CD4-positive, alpha-beta T cell treated with Interleukin-12 subunit alpha and Interleukin-12 subunit beta, for 1 hour (primary cell): ENCODE measurements around the gene USH2A.

Source experiments
- DNase-seq: peaks from one replicate; pipeline ENCODE4 v3.0.0-alpha.2; 2020

The USH2A gene

GRCh38 chr1:215761446-215761845 lies 661.8 kb downstream of the USH2A start:
- no peak for DNase-seq

DNA sequence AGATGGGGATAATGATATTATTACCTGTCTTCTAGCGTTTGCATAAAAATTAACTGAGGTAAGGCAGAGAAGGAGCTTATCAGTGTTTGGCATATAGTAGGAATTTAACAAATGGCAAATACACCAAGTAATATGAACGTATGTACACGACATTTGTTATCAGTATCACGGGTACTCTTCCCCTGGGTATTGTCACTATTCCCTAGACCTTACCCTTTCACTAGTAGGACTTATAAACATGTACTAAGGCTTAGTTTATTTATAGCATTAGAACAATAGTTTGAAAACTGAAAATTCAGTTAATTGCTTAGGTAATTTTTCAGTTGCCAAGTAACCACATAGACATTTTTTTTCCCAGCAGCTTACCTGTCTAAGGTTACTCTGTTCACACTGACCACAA lies 669.1 kb downstream of the USH2A start:
- DNase-seq: no peak

GRCh38 chr1:215749414-215749813 lies 673.8 kb downstream of the USH2A start:
- DNase-seq: no peak

DNA sequence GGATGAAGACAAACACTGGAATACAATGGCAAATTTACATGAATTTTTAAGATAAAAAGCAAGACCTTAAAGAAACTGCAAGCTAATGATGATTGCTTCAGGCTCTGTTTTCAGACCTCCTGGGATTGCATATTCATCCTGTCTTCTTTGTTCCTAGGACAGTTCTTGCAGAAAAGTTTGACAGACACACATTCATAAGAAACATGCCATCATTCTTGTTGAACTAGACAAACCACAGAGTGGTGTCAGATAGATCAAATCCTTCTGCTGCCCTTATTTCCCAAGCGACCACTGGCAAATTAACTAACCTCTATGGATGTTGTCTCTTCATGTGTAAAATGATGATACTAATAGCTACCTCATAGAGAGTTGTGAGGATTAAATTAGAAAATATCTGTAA lies 674.8 kb downstream of the USH2A start:
- no peak for DNase-seq

DNA sequence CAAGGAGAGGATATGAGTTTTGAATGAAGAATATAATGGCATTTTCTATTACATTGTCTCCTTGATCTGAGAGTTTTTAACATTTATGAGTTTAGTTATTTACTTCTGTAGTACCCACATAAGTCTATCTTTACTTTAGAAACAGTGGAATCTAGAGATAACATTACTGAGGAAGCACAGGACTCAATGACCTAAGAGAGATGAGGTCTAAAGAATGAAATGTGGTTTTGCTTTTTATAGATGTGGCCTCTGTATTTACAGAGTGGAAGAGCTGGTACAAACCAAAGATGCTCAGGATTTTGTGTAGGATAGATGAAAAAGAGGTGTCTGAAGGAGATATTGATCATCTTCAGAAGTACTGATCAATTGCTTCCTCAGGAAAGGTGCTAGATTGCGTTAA lies 678.8 kb downstream of the USH2A start:
- no peak for DNase-seq

DNA sequence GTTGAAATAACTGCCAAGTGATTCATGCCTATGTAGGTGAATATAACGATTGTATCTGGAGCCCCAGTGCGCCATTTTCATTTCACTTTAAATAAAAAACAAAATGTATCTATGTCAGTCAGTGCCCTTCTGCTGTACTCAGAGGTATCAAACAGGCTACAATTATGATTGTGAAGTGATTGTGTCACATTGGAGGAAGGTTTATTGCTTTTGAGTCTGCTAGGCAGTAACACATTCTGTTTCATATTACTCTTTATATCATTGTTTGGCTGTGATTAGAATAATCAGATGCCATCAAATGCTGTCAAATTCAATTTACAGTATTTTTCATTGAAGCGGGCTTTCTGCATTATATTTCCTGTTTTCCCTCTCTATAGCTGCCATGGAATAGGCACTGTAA lies 684.2 kb downstream of the USH2A start:
- DNase-seq: no peak

- no peak for DNase-seq
Observed at GRCh38 chr1:215731699-215732098, 691.5 kb downstream of the USH2A start.

GRCh38 chr1:215730600-215730999 lies 692.6 kb downstream of the USH2A start:
- DNase-seq: no peak

DNA sequence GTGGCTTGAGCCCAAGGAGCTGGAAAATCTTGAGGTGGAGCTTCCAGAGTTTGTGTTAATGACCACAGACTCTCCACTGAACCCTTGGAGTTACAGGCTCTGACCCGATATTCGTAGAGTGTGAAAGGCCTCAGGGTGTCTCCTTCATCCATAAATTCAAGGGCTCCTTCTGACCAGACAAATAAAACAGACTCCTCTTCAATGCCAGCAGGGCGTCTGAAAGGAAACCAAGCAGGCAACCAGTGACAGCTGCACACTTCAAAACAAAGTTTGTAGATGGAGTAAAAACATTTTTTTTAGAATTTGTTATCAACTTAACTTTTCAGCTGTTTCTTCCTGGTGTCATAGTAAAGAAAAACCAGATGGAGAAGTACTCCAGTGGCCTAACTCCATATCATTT lies 695.1 kb downstream of the USH2A start:
- DNase-seq: no peak

DNA sequence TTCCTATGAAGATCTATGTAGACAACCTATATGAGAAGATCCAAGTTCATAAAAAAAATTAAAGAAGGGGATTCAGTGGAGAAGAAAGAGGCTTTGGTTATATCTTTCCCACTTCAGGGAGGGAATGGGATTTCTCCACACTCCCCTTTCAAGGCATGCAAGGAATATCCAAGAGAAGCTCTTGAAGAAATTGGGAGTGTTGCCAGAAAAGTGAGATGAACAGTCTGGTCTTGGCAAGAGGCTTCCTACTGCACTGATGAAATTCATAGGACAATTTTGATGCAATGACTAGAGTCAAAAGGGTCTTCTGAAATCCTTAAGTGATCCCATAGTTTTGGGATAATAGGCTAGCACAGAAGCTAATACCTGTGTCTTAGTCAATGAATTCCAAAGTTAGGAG lies 703.1 kb downstream of the USH2A start:
- no peak for DNase-seq

DNA sequence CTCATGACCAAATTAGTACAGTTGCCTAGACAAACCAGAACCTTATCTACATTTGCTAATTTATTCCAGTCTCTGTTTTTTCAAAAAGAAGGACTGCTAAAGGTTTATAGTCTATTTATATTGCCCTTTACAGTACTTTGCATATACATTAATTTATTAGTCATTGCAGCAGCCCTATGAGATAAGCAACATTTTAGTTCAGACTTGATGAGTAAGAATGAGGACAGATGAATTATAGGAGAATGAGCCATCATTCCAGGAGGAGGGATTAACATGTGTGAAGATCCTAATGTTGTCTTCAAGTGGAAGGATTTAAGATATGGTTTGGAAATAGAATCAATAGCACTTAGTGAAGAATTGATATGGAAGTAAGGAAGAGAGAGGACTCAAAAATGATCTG lies 703.7 kb downstream of the USH2A start:
- DNase-seq: no peak

- DNase-seq: no peak
Observed at GRCh38 chr1:215718575-215719287, 704.5 kb downstream of the USH2A start.

DNA sequence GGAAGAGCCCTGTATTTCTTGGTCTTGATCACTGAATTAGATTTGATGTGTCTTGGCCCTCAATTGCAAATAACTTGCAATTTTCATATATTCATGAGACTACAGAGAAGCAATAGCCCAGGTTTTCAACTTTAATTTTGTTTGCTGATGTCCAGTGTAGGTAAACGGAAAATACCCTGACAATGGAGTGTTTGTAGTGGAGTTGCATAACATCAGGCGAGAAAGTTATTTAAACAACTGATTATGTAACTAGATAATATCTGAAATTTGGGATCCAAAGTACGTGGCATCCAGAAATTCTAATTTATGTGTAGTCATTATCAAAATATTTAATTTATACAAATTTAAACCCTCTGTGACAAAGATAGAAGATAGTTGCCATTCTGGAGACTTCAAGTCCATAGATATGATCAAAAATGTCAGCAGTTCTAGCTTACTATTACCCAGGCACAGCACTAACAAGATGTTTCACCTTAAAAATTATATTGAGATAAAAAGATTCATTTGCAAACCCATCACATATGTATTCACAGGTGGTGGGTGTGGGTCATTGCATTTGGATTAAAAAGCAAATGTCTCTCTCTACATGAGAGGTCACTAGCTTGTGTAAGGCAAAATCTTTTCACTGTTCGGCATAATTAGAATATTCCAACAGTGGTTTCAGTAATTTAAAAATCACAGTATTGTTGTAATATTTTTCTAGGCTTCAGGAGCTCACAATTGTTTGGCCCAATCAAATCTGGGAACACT lies 705.4 kb downstream of the USH2A start:
- DNase-seq: no peak

DNA sequence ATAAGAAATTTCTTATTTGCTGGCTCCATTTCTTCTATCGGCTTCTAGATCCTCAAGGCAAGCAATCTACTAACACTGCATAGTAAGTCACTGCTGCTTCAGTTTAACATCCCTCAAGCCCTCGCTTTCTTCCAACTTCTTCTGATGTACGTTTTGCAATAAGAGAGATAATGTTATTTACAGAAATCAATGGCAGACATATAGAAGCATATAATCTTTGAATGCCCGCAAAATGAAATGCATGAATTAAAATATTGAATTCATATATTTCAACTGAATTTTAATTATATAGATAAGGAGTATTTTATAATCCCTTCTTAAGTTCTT lies 712.4 kb downstream of the USH2A start:
- DNase-seq: no peak

DNA sequence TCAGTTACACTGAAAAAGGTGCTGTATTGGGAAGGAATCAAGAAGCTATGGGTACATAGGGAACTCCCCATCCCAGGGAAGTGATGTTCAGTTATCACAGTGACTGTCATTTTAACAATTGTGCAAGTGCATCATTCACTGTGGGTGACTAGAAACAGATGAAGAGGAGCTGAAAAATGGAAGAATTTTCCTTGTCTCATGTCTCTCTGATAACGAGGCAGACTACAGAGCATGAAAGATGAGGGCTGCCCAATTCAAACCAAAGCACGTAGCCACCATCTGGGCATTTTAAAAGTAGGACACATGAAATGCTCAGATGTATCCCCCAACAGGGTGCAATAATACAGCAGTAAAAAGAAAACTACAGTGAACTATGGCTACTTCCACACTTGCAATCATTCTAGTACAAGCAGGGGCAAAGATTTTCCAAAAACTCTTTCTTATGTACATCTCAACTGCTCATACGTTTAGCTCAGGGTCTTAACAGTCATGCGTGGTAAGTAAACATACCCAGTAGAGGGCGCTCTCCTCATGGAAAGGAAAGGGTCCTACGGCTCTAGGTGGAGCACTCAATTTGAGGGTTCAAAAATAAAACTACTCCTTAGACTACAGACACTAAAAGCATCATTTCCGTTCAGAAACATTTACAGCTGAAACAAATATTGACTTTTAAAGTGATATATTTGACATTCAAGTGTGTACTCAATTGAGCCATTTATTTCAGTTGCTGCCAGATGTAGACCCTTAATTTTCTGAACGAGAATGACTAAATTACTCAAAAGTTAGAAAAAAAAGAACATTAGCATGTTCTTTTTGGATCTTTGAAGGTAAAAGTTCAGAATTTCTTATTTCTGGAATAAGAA lies 713.0 kb downstream of the USH2A start:
- no peak for DNase-seq

GRCh38 chr1:215704089-215704860 lies 719.0 kb downstream of the USH2A start:
- no peak for DNase-seq

- no peak for DNase-seq
Observed at GRCh38 chr1:215682232-215682631, 741.0 kb downstream of the USH2A start.

DNA sequence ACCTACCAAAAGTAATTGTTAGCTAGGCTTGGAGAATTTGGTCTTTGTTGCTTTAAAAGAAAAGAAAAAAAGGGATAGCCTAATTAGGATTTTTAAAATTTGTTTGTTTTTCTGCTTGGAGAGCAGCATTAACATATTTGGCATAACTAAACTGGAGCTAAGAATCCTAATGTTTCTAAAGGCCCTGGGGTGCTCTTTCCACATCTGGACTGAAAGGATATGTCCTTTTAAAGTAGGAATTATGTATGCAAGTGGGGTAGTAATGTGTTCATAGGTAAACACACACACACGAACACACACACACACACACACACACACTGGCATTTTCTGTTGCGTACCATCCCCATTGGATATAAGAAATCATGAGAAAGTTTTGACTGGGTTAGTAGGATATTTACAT lies 742.2 kb downstream of the USH2A start:
- DNase-seq: no peak

DNA sequence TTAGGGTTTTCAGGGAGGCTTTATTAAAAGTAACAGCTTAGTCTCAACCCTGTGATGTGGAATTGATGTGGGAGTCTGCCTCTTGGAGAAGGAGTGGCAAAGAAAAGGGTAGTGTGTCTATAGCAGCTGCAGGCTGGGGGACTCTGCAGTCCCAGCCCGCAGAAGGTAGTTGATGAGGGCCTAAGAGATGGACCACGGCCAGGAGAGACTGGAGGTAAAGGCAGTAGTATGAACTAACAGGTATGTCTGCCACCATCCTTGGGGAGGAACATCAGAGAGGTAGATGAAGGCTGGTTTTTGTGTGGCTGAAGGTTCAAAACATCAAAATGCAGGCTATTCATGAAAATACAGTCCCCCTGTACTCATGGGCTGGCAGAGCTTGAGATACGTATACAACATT lies 744.0 kb downstream of the USH2A start:
- DNase-seq: no peak

DNA sequence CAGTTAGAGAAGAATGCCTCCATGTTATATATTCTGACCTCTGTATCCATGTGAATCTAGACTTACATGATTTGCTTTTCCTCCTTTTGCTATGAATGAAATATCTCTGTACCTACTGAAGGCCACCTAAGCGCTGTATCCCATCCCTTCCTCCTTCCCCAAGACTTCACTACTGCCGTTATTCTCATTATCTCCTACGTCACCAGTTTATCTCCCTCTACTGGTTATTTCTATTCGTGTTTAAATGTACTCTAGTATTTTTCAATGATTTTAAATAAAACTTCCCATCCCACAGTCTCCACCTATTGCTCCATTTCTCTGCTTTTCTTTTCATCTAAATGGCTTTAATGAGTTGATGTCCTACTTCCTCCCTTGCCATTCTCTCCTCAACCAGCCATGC lies 746.1 kb downstream of the USH2A start:
- DNase-seq: no peak

- no peak for DNase-seq
Observed at GRCh38 chr1:215673943-215674342, 749.3 kb downstream of the USH2A start.

GRCh38 chr1:215672482-215672881 lies 750.8 kb downstream of the USH2A start:
- no peak for DNase-seq
